K562 (cell line): Measurements from ENCODE around the gene TOM1L2. TPM values are rescaled to one million over a fixed set of nuclear protein-coding genes. Genes with fewer than 3 reads are reported as not detected.

Source experiments
- ATAC-seq: fragments of 200-7000 bp; cut with Tn5 transposase; 3 replicates; pipeline ENCODE4 v1.9.1; 2020; ENCODE audit warnings: moderate library complexity
- BruUV-seq: library from RNA; stranded (reverse); fragments of 400-500 nt; replicated peaks from 2 replicates; lab custom pipeline; 2021; lab: Mats Ljungman, UMichigan
- CTCF ChIA-PET: fragments of 300-600 bp; formaldehyde crosslinking; extraction: SDS; loops from one replicate; lab custom pipeline; 2021; ENCODE audit warnings: low intra/inter-chr PET ratio; lab: Yijun Ruan, JAX
- POLR2A ChIA-PET: fragments of 300-600, 350-650 bp; sonication (Branson Sonifier 250); formaldehyde crosslinking; extraction: SDS; loops from one replicate; lab custom pipeline; 2021; ENCODE audit warnings: antibody characterized with exemption, inconsistent platforms; lab: Yijun Ruan, JAX
- DNase-seq, 4 experiments: peaks; one replicate each; pipeline versions ENCODE4 v3.0.0 to v3.0.0-alpha.2; 2011 to 2018; ENCODE audit warnings: low spot score in 3 of 4, mixed read lengths in 3 of 4; ENCODE audit errors: extremely low read depth in 1 of 4
- FAIRE-seq: peaks from 2 replicates; lab custom pipeline; 2011; peaks lifted over from hg19 to GRCh38; lab: Jason Lieb, UNC
- H2AFZ ChIP-seq: 2 replicates; pipeline ENCODE4 v1.6.0; 2011; ENCODE audit warnings: low read depth, low read length, control low read depth, inconsistent platforms
- H3K27ac ChIP-seq: fragments of 200-600 bp; 3 replicates; pipeline ENCODE4 v1.8.0; 2011; ENCODE audit warnings: low read depth, mild to moderate bottlenecking, control low read depth, inconsistent platforms, low read length, moderate library complexity, mixed read lengths; ENCODE audit errors: extremely low read depth
- H3K27me3 ChIP-seq, 2 experiments: fragments of 300-600 bp in 1 of 2; 2 replicates in 1 of 2; 3 replicates in 1 of 2; pipeline versions ENCODE4 v1.6.0 to v1.8.0; 2011; ENCODE audit warnings: inconsistent platforms in 2 of 2, low read length in 2 of 2, mild to moderate bottlenecking in 1 of 2, mixed read lengths in 1 of 2, moderate library complexity in 1 of 2; ENCODE audit not compliant: control insufficient read depth in 2 of 2, insufficient read depth in 2 of 2
- H3K36me3 ChIP-seq: fragments of 300-600 bp; 3 replicates; pipeline ENCODE4 v1.8.0; 2011; ENCODE audit warnings: mild to moderate bottlenecking, low read length, inconsistent platforms; ENCODE audit not compliant: control insufficient read depth, insufficient read depth
- H3K4me1 ChIP-seq, 2 experiments: fragments of 200-600 bp in 1 of 2; replicated peaks in 1 of 2; 2 replicates in 1 of 2; 3 replicates in 1 of 2; pipeline versions ENCODE4 v1.5.1 to v1.8.0; 2011; ENCODE audit warnings: inconsistent platforms in 2 of 2, low read length in 2 of 2, mild to moderate bottlenecking in 1 of 2, mixed read lengths in 1 of 2, moderate library complexity in 1 of 2; ENCODE audit not compliant: control insufficient read depth in 2 of 2, insufficient read depth in 2 of 2
- H3K4me2 ChIP-seq: 2 replicates; pipeline ENCODE4 v1.6.1; 2011; ENCODE audit warnings: low read length, control low read depth, inconsistent platforms, mixed read lengths; ENCODE audit not compliant: insufficient read depth
- H3K4me3 ChIP-seq: fragments of 200-600 bp; sonication (generic), shearing (Covaris generic); 2 replicates; pipeline ENCODE4 v1.5.1; 2016; ENCODE audit warnings: control low read depth, inconsistent platforms
- H3K79me2 ChIP-seq: fragments of 200-600 bp; 3 replicates; pipeline ENCODE4 v1.8.0; 2011; ENCODE audit warnings: low read length, inconsistent platforms; ENCODE audit not compliant: control insufficient read depth, insufficient read depth
- H3K9ac ChIP-seq, 2 experiments: 2 replicates each; pipeline versions ENCODE4 v1.6.0 to v1.6.1; 2011; ENCODE audit warnings: low read depth in 2 of 2, low read length in 2 of 2, control low read depth in 1 of 2, inconsistent platforms in 1 of 2, mild to moderate bottlenecking in 1 of 2, mixed read lengths in 1 of 2; ENCODE audit not compliant: insufficient read depth in 1 of 2
- H3K9me1 ChIP-seq: one replicate; pipeline ENCODE4 v1.6.0; 2011; ENCODE audit warnings: inconsistent platforms, mild to moderate bottlenecking, low read length, moderate library complexity; ENCODE audit not compliant: control insufficient read depth, insufficient read depth
- H3K9me3 ChIP-seq: replicated peaks from 2 replicates; pipeline ENCODE4 v1.5.1; 2011; ENCODE audit warnings: low read depth, low read length, inconsistent platforms; ENCODE audit not compliant: control insufficient read depth, insufficient read depth
- H4K20me1 ChIP-seq: replicated peaks from 2 replicates; pipeline ENCODE4 v1.6.1; 2011; ENCODE audit warnings: low read length, inconsistent platforms, mixed read lengths; ENCODE audit not compliant: control insufficient read depth, insufficient read depth
- DNMT1 ChIP-seq: fragments of 450-650 bp; IDR thresholded peaks from 2 replicates; pipeline ENCODE4 v1.6.1; 2016; ENCODE audit warnings: antibody characterized with exemption, mild to moderate bottlenecking
- MEF2D ChIP-seq: conservative IDR thresholded peaks from 2 replicates; pipeline ENCODE4 v1.6.1; 2016; ENCODE audit warnings: low read depth, missing genetic modification characterization, missing compliant biosample characterization
- RFX1 ChIP-seq: fragments of 450-650 bp; IDR thresholded peaks from 2 replicates; pipeline ENCODE4 v1.6.1; 2016; ENCODE audit warnings: mild to moderate bottlenecking, moderate library complexity
- SMARCA5 ChIP-seq: fragments of 450-650 bp; IDR thresholded peaks from 2 replicates; pipeline ENCODE4 v1.6.1; 2016
- SRF ChIP-seq, 2 experiments: fragments of 250-450, 450-650 bp in 1 of 2; sonication (Bioruptor Pico) in 1 of 2; sonication (generic) in 1 of 2; formaldehyde crosslinking; IDR thresholded peaks; 2 replicates each; pipeline versions ENCODE4 v1.5.0 to v1.5.1; 2020 to 2022; ENCODE audit warnings: mild to moderate bottlenecking in 1 of 2, missing genetic modification reagents in 1 of 2
- TCFL5 ChIP-seq: fragments of 250-450 bp; sonication (Bioruptor Pico); conservative IDR thresholded peaks from 2 replicates; pipeline ENCODE4 v1.6.1; 2021; ENCODE audit warnings: mild to moderate bottlenecking, moderate library complexity, matching md5 sums
- ZBTB8A ChIP-seq: fragments of 450-650 bp; IDR thresholded peaks from 2 replicates; pipeline ENCODE4 v1.6.1; 2018; ENCODE audit warnings: mild to moderate bottlenecking, moderate library complexity; ENCODE audit not compliant: partially characterized antibody
- WGBS: fragments of 100-300 bp; shearing (Covaris generic); methylation state at CpG from one replicate; pipeline ENCODE4 v1.1.6; 2016; ENCODE audit warnings: low coverage, mixed read lengths; ENCODE audit not compliant: insufficient coverage; ENCODE audit errors: missing lambda C conversion rate; 5-methylcytosine and 5-hydroxymethylcytosine counted together
- in situ Hi-C: fragments of 300-500 bp; cut with MboI; formaldehyde crosslinking; loops from 4 replicates; pipeline ENCODE4 v1.15.0; 2018; ENCODE audit warnings: inconsistent platforms, mixed read lengths
- intact Hi-C: fragments of 100-400 bp; cut with micrococcal nuclease; formaldehyde crosslinking; loops from 2 replicates; pipeline ENCODE4 v1.14.2; 2022
- polyA plus RNA-seq, 8 experiments: library from polyadenylated mRNA; depleted of rRNA in 4 of 8; stranded (reverse) in 5 of 8; unstranded in 3 of 8; fragments of >200 nt; fragmentation: Nextera tagmentation in 2 of 8; fragmentation: Illumina TruSeq in 1 of 8; extraction: Ambion mirVana in 2 of 8; extraction: Trizol in 1 of 8; gene quantifications; 2 replicates each; pipeline versions ENCODE4 v1.2.1 to v1.2.3, GENCODE V29; 2011 to 2014; ENCODE audit warnings: inconsistent platforms in 1 of 8, missing spikeins in 1 of 8
- total RNA-seq, 7 experiments: library from RNA; depleted of rRNA in 6 of 7; stranded (reverse); fragments of >200 nt in 6 of 7; fragmentation: Illumina TruSeq in 2 of 7; extraction: Trizol in 2 of 7; gene quantifications; 2 replicates each; pipeline versions ENCODE4 v1.2.1 to v1.2.3, GENCODE V29; 2011 to 2021; ENCODE audit warnings: low replicate concordance in 1 of 7
- TF ChIP-seq, protein P1 (sequence below): fragments of 150-350 bp; conservative IDR thresholded peaks from 2 replicates; pipeline ENCODE4 v1.6.1; 2014; ENCODE audit warnings: low read length

TOM1L2 gene
- total and polyA plus RNA-seq, 9 of the 15 experiments (the other 6 are each of a cell fraction or from before 2014, with no cell fraction given): 0.07 to 6.0 (median 2.5) TPM

DNA sequence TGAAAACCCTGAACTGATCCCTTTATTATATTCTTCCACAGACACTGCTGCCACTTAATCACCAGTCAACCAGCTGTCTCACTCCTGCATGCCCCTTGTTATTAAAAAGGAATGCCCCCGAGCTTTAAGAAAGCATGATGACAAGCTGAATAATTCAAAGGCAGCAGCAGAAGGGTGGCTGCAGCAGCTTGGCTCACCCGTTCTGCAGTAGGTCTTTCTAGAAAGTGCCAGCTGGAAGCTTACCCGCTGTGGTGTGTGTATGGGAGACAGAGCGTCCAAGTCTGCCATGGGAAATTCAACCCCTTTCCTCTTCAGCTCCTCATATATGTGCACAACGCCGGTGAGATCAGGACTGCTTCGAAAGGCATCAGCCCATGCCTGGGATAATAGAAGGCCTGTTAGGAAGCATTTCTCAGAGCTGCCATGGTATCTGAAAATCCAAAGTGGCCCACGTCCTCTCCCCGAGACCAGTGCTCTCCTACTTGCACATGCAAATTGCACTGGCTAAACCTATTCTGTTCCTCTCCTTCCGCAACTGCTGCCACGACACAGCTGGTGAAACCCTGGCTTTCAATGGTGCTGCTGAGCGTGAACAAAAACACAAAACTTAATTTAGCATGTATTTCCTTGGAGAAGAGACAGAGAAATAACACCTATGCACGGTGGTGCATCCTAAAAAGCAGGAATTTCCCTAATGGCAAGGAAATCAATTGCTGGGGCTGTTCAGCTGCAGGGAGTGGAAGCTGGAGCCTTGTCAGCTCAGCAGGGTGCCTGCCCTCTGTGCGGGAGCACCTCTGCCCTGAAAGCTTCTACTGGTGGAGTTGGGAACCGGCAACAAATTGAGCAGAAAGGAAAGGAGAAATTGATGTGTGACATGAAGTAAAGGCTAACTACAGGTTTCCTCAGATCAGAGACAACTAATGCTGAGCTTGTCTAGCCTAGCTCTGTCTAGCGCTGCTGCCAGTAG, 87.5 kb downstream of the TOM1L2 start:
- ATAC-seq (no peak), FAIRE-seq (no peak), DNase-seq (no peak)
- intact Hi-C loops (no loop called here), in situ Hi-C loops (loop anchor here (5.0 kb wide), 1 partner anchor 143 kb away; no protein-coding TSS in a partner anchor)
- 38% methylated on average over 15 of the region's 16 CpGs for WGBS
- H3K9ac ChIP-seq: no peak overlapping the region; a peak in 1 of 4 replicates
- no peaks in the 10 kb centered on the region for H3K79me2 ChIP-seq
- BruUV-seq: no TSS peak
- H3K9me1 ChIP-seq: no peaks in the 10 kb centered on the region
- no peaks in the 10 kb centered on the region; the same call in 1 of the 2 replicates for H4K20me1 ChIP-seq
- no peaks in the 10 kb centered on the region for H3K27me3 ChIP-seq
- H2AFZ ChIP-seq: no peak overlapping the region
- no peaks in the 10 kb centered on the region for H3K36me3 ChIP-seq
- H3K9me3 ChIP-seq: no peaks in the 10 kb centered on the region
- no peak overlapping the region for H3K4me3 ChIP-seq
- ChIA-PET POLR2A (interaction anchor here (0.7 to 0.9 kb wide), 4 partner anchors 22 to 100 kb away, joined by 3 read pairs; no protein-coding TSS in a partner anchor), CTCF (no interaction called here)
- H3K4me2 ChIP-seq: no peak overlapping the region
- no peak overlapping the region for H3K27ac ChIP-seq
- no peaks in the 10 kb centered on the region; a peak in 1 of 5 replicates for H3K4me1 ChIP-seq
- TF ChIP-seq ZBTB8A (no peak), TCFL5 (CRISPR knock-in tag) (no peak), MEF2D (no peak), RFX1 (no peak), DNMT1 (no peak), SMARCA5 (no peak), SRF (CRISPR knock-in tag; IDR thresholded peaks at IDR 0.05) (no peak)
- TF ChIP-seq, protein P1, sequence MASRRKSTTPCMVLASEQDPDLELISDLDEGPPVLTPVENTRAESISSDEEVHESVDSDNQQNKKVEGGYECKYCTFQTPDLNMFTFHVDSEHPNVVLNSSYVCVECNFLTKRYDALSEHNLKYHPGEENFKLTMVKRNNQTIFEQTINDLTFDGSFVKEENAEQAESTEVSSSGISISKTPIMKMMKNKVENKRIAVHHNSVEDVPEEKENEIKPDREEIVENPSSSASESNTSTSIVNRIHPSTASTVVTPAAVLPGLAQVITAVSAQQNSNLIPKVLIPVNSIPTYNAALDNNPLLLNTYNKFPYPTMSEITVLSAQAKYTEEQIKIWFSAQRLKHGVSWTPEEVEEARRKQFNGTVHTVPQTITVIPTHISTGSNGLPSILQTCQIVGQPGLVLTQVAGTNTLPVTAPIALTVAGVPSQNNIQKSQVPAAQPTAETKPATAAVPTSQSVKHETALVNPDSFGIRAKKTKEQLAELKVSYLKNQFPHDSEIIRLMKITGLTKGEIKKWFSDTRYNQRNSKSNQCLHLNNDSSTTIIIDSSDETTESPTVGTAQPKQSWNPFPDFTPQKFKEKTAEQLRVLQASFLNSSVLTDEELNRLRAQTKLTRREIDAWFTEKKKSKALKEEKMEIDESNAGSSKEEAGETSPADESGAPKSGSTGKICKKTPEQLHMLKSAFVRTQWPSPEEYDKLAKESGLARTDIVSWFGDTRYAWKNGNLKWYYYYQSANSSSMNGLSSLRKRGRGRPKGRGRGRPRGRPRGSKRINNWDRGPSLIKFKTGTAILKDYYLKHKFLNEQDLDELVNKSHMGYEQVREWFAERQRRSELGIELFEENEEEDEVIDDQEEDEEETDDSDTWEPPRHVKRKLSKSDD: no peak
